HG03280 (cell line): Measurements from ENCODE around the gene ANKRD28.
"Not testable (repeated sequence)": the region's sequence is repeated elsewhere in the genome, so short reads cannot be mapped to it uniquely, and the experiment has no call there.

ENCODE experiments used
- ATAC-seq: cut with Tn5 transposase; IDR thresholded peaks from one replicate; pipeline ENCODE4 v1.9.1; 2021; ENCODE audit warnings: mild to moderate bottlenecking, moderate library complexity; ENCODE audit not compliant: unreplicated experiment

The ANKRD28 gene

GRCh38 chr3:15778332-15778858, 19.4 kb downstream of the ANKRD28 start:
- no peak for ATAC-seq

GRCh38 chr3:15774931-15775560, 22.7 kb downstream of the ANKRD28 start:
- not testable (repeated sequence) for ATAC-seq

- no peak for ATAC-seq
Observed at GRCh38 chr3:15771444-15771843, 26.3 kb downstream of the ANKRD28 start.

- ATAC-seq, result no peak
Observed at GRCh38 chr3:15769256-15769915, 28.4 kb downstream of the ANKRD28 start.

- peak; percentile 59 for ATAC-seq
Observed at GRCh38 chr3:15768421-15769255, 29.1 kb downstream of the ANKRD28 start.

- no peak for ATAC-seq
Observed at GRCh38 chr3:15766406-15766805, 31.4 kb downstream of the ANKRD28 start.

- no peak for ATAC-seq
Observed at GRCh38 chr3:15758295-15758694, 39.5 kb downstream of the ANKRD28 start.

- no peak for ATAC-seq
Observed at GRCh38 chr3:15757824-15758223, 40.0 kb downstream of the ANKRD28 start.

GRCh38 chr3:15756505-15756904, 41.3 kb downstream of the ANKRD28 start:
- ATAC-seq, result no peak

GRCh38 chr3:15755780-15756179, 42.0 kb downstream of the ANKRD28 start:
- ATAC-seq, result no peak

- no peak for ATAC-seq
Observed at GRCh38 chr3:15755181-15755580, 42.6 kb downstream of the ANKRD28 start.

- no peak for ATAC-seq
Observed at GRCh38 chr3:15754047-15754446, 43.7 kb downstream of the ANKRD28 start.

GRCh38 chr3:15753056-15753710, 44.6 kb downstream of the ANKRD28 start:
- no peak for ATAC-seq

GRCh38 chr3:15750879-15751278, 46.9 kb downstream of the ANKRD28 start:
- no peak for ATAC-seq

GRCh38 chr3:15750143-15750542, 47.6 kb downstream of the ANKRD28 start:
- ATAC-seq, result no peak

- not testable (repeated sequence) for ATAC-seq
Observed at GRCh38 chr3:15745896-15746295, 51.9 kb downstream of the ANKRD28 start.

GRCh38 chr3:15744176-15744575, 53.6 kb downstream of the ANKRD28 start:
- no peak for ATAC-seq

- ATAC-seq, result no peak
Observed at GRCh38 chr3:15743587-15744009, 54.2 kb downstream of the ANKRD28 start.

- ATAC-seq, result not testable (repeated sequence)
Observed at GRCh38 chr3:15742236-15742635, 55.5 kb downstream of the ANKRD28 start.

- not testable (repeated sequence) for ATAC-seq
Observed at GRCh38 chr3:15738616-15739005, 59.2 kb downstream of the ANKRD28 start.

GRCh38 chr3:15731024-15731423, 66.8 kb downstream of the ANKRD28 start:
- no peak for ATAC-seq
